Panc1 (cell line): ENCODE measurements around the gene RAP1GDS1.
"Not testable (repeated sequence)": the region's sequence is repeated elsewhere in the genome, so short reads cannot be mapped to it uniquely, and the experiment has no call there.

Experiments used
- CTCF ChIP-seq: fragments of 450-650 bp; IDR thresholded peaks from 2 replicates; pipeline ENCODE4 v1.5.1; 2017; ENCODE audit warnings: mild to moderate bottlenecking
- SIN3A ChIP-seq: IDR thresholded peaks from 2 replicates; pipeline ENCODE4 v1.6.1; 2012; ENCODE audit warnings: low read depth, mild to moderate bottlenecking, low read length, moderate library complexity, borderline replicate concordance; ENCODE audit not compliant: insufficient read depth

GRCh38 chr4:98420151-98420550 is 159.0 kb downstream of the RAP1GDS1 start:
- TF ChIP-seq CTCF, SIN3A: not testable (repeated sequence)
